GM10266 (cell line): Measurements from ENCODE around the gene UBL7.
"Not testable (repeated sequence)": the region's sequence is repeated elsewhere in the genome, so short reads cannot be mapped to it uniquely, and the experiment has no call there.

ENCODE experiments used
- DNase-seq: peaks from one replicate; pipeline ENCODE4 v3.0.0; 2012; ENCODE audit errors: extremely low spot score
- TF ChIP-seq, protein P1 (sequence below): IDR thresholded peaks from 2 replicates; pipeline ENCODE4 v1.5.1; 2012; ENCODE audit warnings: mild to moderate bottlenecking, low read depth; ENCODE audit not compliant: control insufficient read depth, insufficient read depth; ENCODE audit errors: missing control alignments

Gene UBL7

DNA sequence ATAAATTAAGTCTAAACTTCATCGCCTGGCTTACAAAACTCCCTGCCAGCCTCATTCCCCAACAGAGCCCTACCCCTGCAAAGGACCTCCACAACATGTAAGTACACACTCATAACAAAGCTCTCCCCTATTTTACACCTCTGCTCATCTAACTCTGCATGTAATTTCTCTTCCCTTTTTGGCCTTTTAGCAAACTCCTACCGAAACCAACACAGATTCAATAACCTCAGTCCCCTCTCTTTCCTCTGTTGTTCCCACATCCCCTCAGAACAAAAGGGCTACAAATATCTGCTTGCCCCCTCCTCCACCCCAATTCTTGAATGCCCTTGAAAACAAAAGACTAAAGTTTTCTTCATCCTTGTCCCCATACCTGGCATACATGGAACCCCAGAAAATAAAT is 662 bp downstream of the UBL7 start:
- TF ChIP-seq, protein P1, sequence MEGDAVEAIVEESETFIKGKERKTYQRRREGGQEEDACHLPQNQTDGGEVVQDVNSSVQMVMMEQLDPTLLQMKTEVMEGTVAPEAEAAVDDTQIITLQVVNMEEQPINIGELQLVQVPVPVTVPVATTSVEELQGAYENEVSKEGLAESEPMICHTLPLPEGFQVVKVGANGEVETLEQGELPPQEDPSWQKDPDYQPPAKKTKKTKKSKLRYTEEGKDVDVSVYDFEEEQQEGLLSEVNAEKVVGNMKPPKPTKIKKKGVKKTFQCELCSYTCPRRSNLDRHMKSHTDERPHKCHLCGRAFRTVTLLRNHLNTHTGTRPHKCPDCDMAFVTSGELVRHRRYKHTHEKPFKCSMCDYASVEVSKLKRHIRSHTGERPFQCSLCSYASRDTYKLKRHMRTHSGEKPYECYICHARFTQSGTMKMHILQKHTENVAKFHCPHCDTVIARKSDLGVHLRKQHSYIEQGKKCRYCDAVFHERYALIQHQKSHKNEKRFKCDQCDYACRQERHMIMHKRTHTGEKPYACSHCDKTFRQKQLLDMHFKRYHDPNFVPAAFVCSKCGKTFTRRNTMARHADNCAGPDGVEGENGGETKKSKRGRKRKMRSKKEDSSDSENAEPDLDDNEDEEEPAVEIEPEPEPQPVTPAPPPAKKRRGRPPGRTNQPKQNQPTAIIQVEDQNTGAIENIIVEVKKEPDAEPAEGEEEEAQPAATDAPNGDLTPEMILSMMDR, result no peak
- DNase-seq, result peak; percentile 41

DNA sequence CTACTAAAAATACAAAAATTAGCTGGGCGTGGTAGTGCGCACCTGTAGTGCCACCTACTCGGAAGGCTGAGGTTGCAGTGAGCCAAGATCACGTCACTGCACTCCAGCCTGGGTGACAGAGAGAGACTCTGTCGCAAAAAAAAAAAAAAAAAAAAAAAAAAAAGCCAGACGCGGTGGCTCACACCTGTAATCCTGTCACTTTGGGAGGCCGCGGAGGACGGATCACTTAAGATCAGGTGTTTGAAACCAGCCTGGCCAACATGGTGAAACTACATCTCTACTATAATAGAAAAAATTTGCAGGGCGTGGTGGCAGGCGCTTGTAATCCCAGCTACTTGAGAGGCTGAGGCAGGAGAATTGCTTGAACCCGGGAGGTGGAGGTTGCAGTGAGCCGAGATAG is 1.2 kb downstream of the UBL7 start:
- DNase-seq, result not testable (repeated sequence)

DNA sequence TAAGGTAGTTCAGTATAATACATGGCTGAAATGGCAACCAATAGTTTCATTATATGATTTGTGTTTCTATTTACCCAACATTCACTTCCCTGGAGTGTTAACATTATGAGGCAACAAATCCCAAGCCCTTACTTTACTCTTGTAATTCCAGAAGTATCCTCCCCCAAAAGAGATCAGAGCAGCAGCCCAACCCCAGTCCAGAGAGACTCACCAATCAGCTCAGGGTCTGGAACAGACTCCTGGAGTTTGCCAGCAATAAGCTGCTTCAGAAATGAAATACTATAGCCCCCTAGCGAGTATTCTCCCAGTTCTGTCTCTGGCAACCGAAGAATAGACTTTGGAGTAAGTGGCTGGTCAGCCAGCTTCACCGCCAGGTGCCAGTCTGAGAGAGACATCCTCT is 2.5 kb downstream of the UBL7 start:
- DNase-seq, result no peak
- TF ChIP-seq, protein P1, result no peak

DNA sequence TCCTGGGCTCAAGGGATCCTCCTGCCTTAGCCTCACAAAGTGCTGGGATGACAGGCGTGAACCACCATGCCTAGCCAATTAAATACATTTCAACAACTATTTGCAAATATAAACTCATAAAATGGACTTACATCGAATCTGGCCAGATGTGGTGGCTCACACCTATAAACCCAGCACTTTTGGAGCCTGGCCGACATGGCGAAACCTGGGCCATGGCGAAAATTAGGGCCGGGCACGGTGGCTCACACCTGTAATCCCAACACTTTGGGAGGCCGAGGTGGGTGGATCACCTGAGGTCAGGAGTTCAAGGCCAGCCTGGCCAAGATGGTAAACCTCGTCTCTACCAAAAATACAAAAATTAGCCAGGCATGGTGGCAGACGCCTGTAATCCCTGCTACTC is 3.9 kb downstream of the UBL7 start:
- DNase-seq, result not testable (repeated sequence)

DNA sequence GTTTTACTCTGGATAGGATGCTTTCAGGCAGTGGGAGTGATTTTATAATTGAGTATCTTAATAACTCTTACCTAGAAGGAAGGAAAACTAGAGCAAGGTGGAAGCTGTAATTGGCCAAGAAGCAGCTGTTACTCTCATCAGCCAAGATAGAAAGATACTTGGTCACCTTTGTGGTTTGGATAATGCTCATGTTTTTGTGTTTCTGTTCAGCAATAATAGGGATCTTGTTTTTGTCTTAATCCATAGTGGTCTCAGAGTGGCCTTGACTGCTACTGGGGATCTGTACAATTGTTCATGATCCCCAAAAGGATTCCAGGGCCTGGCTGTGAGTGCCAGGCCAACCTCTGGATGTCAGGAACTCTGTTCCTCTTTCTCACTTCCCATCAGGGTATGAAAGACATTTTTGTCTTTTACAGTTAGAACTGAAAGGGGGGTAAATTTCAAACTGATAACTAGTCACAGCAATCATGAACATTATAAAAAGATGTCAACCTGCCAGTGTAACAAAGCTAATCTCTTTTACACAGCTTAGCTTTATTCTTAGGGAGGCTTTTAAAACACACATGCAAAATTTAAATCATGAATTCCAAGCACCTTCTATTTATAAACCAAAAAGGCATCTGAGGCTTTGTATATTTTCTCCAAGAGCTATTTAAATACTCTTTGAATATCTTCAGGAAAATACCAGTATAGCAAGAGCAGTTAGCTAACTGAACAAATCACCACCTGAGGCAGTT is 6.0 kb downstream of the UBL7 start:
- TF ChIP-seq, protein P1, result no peak
- DNase-seq, result no peak

DNA sequence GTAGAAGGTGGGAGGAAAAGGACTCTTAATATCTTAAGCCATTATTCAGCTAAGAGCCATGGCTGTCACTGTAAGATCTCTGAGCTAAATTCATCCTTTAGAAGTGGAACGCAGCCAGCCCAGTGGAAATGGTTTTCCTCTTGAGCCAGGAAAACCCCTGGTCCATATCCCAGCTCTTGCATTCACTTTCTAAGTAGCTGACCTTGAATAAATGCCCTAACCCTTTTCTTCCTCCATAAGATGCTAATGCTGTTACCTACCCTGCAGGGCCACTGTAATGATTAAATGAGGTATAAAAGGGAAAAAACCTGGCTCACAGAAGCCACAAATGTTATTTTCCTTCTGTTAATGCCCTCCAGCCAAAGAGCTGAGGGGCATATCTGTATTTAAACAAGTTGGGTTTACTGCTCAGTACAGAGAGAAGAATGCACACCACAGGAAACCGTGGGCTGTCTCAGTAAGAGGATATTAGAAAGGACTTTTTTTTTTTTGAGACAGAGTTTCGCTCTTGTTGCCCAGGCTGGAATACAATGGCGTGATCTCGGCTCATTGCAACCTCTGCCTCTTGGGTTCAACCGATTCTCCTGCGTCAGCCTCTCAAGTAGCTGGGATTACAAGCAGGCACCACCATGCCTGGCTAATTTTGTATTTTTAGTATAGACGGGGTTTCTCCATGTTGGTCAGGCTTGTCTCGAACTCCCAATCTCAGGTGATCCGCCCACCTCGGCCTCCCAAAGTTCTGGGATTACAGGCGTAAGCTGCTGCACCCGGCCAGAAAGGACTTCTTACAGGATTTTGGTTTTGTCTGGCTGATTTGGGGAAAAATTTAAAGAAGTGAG is 6.8 kb downstream of the UBL7 start:
- TF ChIP-seq, protein P1, result no peak
- DNase-seq, result no peak

DNA sequence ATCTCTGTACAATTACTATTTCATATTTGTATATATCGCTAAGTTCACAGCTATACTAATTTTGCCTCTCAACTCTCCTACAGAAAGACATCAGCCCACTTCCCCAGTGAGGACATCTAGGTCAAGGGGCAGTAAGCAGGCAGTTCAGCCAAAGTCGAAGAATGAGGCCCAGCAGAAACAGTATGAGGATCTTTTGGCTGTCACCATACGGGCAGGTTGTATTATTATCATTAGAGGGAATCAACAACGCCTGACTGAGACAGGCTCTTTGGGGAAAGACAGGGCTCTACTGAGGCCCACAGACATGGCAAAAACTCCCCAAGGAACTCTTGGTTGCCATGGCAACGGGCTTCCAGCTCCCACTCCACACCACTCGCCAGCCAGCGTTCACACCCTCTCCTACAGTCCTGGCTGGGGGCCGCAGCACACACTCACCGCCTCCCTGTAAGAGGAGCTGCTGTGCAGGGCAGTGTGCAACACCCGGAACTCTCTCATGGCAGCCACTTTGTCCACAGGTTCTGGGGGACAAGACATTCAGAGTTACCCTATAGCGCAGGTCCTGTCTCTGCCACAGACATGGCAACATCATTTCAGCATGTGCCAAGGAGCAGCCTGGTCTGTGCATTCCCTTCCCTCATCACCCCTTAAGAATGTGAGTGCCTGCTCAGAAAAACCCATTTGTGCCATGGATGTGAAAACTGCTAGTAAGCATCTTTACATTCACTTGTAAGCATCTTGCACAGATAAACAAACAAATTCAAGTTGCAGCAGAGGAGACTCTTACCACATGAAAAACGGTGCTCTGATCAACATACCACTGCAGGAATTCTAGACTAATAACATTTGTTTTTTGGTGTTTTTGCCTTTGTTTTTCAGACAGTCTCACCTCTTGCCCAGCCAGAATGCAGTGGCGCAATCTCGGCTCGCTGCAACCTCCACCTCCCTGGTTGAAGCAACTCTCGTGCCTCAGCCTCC is 8.8 kb downstream of the UBL7 start:
- no peak for DNase-seq
- TF ChIP-seq, protein P1, result no peak

DNA sequence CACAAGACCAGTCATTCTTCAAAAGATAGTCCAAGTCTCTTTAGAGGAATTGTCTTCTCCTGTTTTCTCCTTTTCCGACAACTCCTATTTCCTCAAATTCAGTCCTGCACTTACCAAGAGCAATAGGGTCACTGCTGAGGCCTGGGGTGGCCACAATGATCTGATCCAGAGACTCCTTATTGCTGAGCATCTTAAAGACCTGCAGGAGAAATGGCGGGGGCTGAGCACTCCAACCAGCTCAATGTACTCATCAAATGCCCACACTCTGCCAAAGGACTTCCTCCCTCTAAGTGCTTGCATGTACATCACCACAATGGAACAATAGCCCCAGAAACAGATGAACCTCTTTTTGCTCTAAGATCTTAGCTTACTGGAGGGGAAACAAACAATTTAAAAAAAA is 9.6 kb downstream of the UBL7 start:
- TF ChIP-seq, protein P1, result no peak
- DNase-seq, result no peak
